ENCODE results near the gene LENEP. TPM values are rescaled to one million over a fixed set of nuclear protein-coding genes. Genes with fewer than 3 reads are reported as not detected.

Gene LENEP
- total RNA-seq, 1 donor from 2014 or later: not detected

- no peak for ATAC-seq
Observed at GRCh38 chr1:154999571-155000410, 6.4 kb downstream of the LENEP start.

GRCh38 chr1:155000411-155000725 lies 7.0 kb downstream of the LENEP start:
- no peak for ATAC-seq

- peak; percentile 79 for ATAC-seq
Observed at GRCh38 chr1:155000726-155001424, 7.5 kb downstream of the LENEP start.

GRCh38 chr1:155001425-155001674 lies 8.0 kb downstream of the LENEP start:
- ATAC-seq: no peak

GRCh38 chr1:155001675-155002463 lies 8.5 kb downstream of the LENEP start:
- ATAC-seq: peak; percentile 82

- no peak for ATAC-seq
Observed at GRCh38 chr1:155002464-155003226, 9.3 kb downstream of the LENEP start, which contains the start of gene ZBTB7B. Gene ZBTB7B, plus strand, starts transcription at chr1:155002802. Its CDS starts 11,859 bp downstream, at chr1:155014661.

- no peak for ATAC-seq
Observed at GRCh38 chr1:155003227-155003765, 9.9 kb downstream of the LENEP start.

- ATAC-seq: no peak
Observed at GRCh38 chr1:155003766-155004351, 10.5 kb downstream of the LENEP start.

GRCh38 chr1:155004352-155005075 lies 11.1 kb downstream of the LENEP start:
- no peak for ATAC-seq

- no peak for ATAC-seq
Observed at GRCh38 chr1:155005076-155006011, 12.0 kb downstream of the LENEP start.

GRCh38 chr1:155006601-155007101 lies 13.3 kb downstream of the LENEP start:
- ATAC-seq: no peak

GRCh38 chr1:155007251-155007828 lies 14.0 kb downstream of the LENEP start:
- ATAC-seq: no peak

GRCh38 chr1:155008015-155008941 lies 14.9 kb downstream of the LENEP start:
- ATAC-seq: peak; percentile 27

- no peak for ATAC-seq
Observed at GRCh38 chr1:155009221-155009711, 15.9 kb downstream of the LENEP start.

- ATAC-seq: no peak
Observed at GRCh38 chr1:155009742-155010141, 16.4 kb downstream of the LENEP start.

- no peak for ATAC-seq
Observed at GRCh38 chr1:155010211-155010918, 17.0 kb downstream of the LENEP start.

- ATAC-seq: no peak
Observed at GRCh38 chr1:155011004-155011416, 17.6 kb downstream of the LENEP start.

Data from esophagus mucosa (tissue), 1 donor.